ENCODE measurements around the gene STAC3.

GRCh38 chr12:57233357-57234232 is 17.4 kb downstream of the STAC3 start:
- TF ChIP-seq CTCF (IDR thresholded peaks at IDR 0.05), result no peak
- no peak for TF ChIP-seq E2F4 (CRISPR knock-in tag; IDR thresholded peaks at IDR 0.05; ENCODE audit: borderline replicate concordance, low read depth)
- TF ChIP-seq IRF2 (CRISPR knock-in tag; IDR thresholded peaks at IDR 0.05; ENCODE audit: borderline replicate concordance, low read depth), result no peak
- no peak for TF ChIP-seq ELF4 (CRISPR knock-in tag; IDR thresholded peaks at IDR 0.05; ENCODE audit: low read depth)
- no peak for TF ChIP-seq CBFB (CRISPR knock-in tag; IDR thresholded peaks at IDR 0.05; ENCODE audit: low read depth)
- no peak for TF ChIP-seq ATF2 (CRISPR knock-in tag; IDR thresholded peaks at IDR 0.05; ENCODE audit: borderline replicate concordance, low read depth)
- no peak for TF ChIP-seq FOXK1 (CRISPR knock-in tag; IDR thresholded peaks at IDR 0.05)
- no peak for TF ChIP-seq NR2C2 (CRISPR knock-in tag; IDR thresholded peaks at IDR 0.05)
- no peak for TF ChIP-seq MLX (CRISPR knock-in tag; IDR thresholded peaks at IDR 0.05)
- TF ChIP-seq ZBTB21 (CRISPR knock-in tag; IDR thresholded peaks at IDR 0.05; ENCODE audit: borderline replicate concordance), result no peak
- no peak for TF ChIP-seq ZNF263 (CRISPR knock-in tag; IDR thresholded peaks at IDR 0.05; ENCODE audit: low read depth)
- no peak for TF ChIP-seq ZNF138 (CRISPR knock-in tag; conservative IDR thresholded peaks at IDR 0.05)
- TF ChIP-seq USF1 (CRISPR knock-in tag; IDR thresholded peaks at IDR 0.05), result no peak
